ENCODE data around the gene EFEMP2.

Gene EFEMP2

DNA sequence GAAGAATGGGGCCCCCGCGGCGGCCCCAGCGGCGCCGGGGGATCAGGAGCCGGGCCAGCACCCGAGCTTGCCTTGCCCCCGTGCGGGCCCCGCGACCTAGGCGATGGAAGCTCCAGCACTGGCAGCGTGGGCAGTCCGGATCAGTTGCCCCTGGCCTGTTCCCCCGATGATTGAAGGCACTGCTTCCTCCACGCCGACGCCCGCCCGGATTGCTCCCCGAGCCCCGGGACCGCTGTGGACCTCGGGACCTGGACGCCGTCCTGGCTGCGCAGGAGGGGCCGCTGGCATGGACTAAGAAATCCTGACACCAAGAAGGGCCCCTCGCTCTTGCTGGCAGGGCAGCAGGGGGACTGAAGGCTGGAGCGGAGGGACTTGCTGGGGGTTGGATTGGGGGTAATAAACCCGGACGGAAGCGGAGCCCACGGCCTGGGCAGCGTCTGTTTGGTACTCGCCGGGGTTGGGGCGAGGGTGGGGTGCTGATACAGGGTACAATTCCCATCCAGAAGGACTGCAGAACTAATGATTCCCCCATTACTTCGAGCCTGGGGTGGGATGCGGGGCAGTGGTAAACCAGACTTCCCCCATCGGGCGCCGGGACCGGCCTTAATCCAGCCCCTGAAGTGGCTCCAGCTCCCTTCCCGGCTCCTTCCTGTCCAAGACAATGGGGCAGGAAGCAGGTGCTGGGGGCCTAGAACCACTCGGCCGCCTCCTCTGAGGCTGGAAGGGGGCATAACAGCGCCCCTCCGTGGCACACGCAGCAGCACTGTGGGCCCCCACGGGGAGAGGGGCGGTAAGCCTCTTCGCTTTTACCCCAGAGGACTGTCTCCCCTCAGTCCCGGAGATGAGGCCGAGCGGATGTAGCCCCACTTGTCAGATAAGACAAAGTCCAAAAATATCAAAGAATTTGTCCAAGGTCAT, 18.9 kb upstream of the EFEMP2 start:
- POLR2A ChIA-PET (ENCODE audit: low non-redundant PET) = interaction anchor here (0.5 to 1.4 kb wide), 3 partner anchors 9 to 31 kb away, joined by 3 to 5 read pairs (median 3); partner anchors contain the start of gene FOSL1
- CTCF ChIA-PET = interaction anchor here (0.6 to 1.9 kb wide), 8 partner anchors 21 to 664 kb away, joined by 3 to 8 read pairs (median 4); no protein-coding TSS in a partner anchor
- H3K27ac ChIP-seq = peak overlapping the region; percentile 95
- DNase-seq (ENCODE audit: low spot score) = no peak
- TF ChIP-seq, protein P1, sequence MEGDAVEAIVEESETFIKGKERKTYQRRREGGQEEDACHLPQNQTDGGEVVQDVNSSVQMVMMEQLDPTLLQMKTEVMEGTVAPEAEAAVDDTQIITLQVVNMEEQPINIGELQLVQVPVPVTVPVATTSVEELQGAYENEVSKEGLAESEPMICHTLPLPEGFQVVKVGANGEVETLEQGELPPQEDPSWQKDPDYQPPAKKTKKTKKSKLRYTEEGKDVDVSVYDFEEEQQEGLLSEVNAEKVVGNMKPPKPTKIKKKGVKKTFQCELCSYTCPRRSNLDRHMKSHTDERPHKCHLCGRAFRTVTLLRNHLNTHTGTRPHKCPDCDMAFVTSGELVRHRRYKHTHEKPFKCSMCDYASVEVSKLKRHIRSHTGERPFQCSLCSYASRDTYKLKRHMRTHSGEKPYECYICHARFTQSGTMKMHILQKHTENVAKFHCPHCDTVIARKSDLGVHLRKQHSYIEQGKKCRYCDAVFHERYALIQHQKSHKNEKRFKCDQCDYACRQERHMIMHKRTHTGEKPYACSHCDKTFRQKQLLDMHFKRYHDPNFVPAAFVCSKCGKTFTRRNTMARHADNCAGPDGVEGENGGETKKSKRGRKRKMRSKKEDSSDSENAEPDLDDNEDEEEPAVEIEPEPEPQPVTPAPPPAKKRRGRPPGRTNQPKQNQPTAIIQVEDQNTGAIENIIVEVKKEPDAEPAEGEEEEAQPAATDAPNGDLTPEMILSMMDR (conservative IDR thresholded peaks at IDR 0.05; ENCODE audit: low read depth) = no peak; the same call in 1 of the 2 replicates

DNA sequence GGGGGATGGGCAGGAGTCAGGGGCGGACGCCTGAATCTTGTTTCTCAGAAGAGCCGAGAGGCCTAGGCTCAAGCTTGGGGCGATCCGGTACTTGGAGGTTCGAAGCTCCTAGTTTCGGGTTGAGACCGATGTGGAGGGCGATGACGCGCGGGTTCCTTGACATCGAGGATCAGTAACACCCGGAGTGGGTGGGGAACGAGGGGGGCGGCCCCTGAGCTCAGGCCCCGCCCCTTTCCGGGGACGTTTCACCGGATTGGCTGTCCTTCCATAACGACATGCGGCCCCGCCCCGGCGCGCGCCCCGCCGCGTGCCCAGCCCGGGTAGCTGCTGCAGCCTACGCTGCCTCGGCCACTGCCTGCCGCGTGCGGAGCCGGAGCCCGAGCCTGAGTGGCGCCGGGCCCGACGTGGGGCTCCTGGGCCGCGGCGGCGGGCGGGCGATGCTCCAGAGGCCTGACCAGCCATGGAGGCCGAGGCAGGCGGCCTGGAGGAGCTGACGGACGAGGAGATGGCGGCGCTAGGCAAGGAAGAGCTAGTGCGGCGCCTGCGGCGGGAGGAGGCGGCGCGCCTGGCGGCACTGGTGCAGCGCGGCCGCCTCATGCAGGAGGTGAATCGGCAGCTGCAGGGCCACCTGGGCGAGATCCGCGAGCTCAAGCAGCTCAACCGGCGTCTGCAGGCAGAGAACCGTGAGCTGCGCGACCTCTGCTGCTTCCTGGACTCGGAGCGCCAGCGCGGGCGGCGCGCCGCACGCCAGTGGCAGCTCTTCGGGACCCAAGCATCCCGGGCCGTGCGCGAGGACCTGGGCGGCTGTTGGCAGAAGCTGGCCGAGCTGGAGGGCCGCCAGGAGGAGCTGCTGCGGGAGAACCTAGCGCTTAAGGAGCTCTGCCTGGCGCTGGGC, 18.0 kb upstream of the EFEMP2 start, which contains the start of gene CCDC85B:
Gene CCDC85B (plus strand): TSS at position 350 of the 895 bp plus-strand sequence. CDS start 111 bp downstream, at position 461.
- ChIA-PET CTCF (interaction anchor here (0.5 to 1.9 kb wide), 10 partner anchors 22 to 179 kb away, joined by 3 to 6 read pairs (median 4); no protein-coding TSS in a partner anchor), POLR2A (ENCODE audit: low non-redundant PET) (interaction anchor here (0.5 to 1.6 kb wide), 7 partner anchors 9 to 32 kb away, joined by 3 to 8 read pairs (median 4); partner anchors contain the start of genes FOSL1 and MUS81)
- peak within 1 kb of the TSS; percentile 95 for H3K27ac ChIP-seq
- TF ChIP-seq, protein P1 (conservative IDR thresholded peaks at IDR 0.05; ENCODE audit: low read depth) = 0 out of 2 replicates have a peak, but pooled peaks have one; percentile 10
- peak; percentile 95 for DNase-seq (ENCODE audit: low spot score)

DNA sequence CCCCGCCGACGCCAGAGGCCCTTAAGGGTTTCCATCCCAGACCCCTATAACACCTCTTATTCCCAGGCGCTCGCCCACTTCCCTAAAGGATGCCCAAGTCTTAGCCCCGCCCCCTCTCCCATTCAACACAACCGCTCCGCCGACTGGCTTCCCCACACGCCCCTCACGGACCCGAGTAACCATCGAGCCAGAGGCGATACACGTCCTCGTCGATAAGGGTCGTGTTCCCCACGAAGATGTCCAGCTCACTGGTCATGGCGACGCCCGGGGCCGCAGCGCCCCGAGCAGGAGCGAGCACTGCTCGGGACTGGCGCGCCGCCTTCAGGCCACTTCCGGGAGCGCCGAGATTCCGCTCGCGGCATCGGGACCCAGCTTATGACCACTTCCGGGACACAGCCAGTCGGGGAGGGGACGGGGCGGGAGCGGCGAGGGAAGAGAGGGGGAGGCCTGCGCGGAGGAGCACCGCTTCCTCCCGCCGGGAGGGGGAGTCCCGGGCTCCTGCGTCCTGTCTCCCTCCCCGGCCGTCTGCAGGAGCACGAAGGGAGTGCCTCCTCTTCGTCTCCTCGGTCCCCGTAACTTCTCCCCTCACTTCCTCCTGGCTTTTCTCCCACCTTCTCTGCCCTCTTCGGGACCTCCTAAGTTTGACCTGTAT, 15.7 kb upstream of the EFEMP2 start, which contains the start of gene FIBP:
Gene FIBP (minus strand): TSS at position 309 of the 652 bp plus-strand sequence. CDS start 53 bp downstream, at position 256.
- TF ChIP-seq, protein P1 (conservative IDR thresholded peaks at IDR 0.05; ENCODE audit: low read depth) = peak; percentile 92
- H3K27ac ChIP-seq = peak within 1 kb of the TSS; percentile 95
- POLR2A ChIA-PET (ENCODE audit: low non-redundant PET) = interaction anchor here (0.6 to 1.8 kb wide), 11 partner anchors 11 to 1546 kb away, joined by 3 to 14 read pairs (median 4); partner anchors contain the start of gene FOSL1
- DNase-seq (ENCODE audit: low spot score) = peak; percentile 97
- CTCF ChIA-PET = interaction anchor here (0.6 to 1.9 kb wide), 14 partner anchors 9 to 348 kb away, joined by 3 to 14 read pairs (median 4); partner anchors contain the start of genes C11orf68 and KAT5

DNA sequence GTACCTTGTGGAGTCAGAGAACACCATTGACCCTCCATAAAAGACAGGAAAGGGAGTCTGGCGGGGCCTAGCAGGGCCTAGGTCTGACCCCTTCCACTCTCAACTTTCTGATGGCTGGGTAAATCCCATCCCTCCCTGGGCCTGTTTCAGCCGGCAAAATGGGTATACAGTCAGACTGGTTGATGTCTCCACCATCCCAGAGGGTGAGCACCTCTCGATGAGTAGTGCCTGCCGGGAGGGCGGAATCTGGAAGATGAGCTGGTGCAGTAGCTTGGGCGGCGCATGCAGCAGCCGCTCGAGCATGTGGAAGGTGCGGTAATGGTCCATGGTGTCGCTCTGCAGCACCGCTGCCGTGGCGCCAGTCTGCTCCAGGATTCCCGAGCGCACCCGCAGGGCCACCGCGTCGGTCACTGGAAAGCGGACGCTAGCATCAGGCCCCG, 15.1 kb upstream of the EFEMP2 start:
- DNase-seq (ENCODE audit: low spot score) = no peak
- peak overlapping the region; percentile 95 for H3K27ac ChIP-seq
- TF ChIP-seq, protein P1 (conservative IDR thresholded peaks at IDR 0.05; ENCODE audit: low read depth) = no peak
- CTCF ChIA-PET = interaction anchor here (0.6 to 1.9 kb wide), 12 partner anchors 9 to 348 kb away, joined by 3 to 14 read pairs (median 4); partner anchors contain the start of genes C11orf68 and KAT5
- POLR2A ChIA-PET (ENCODE audit: low non-redundant PET) = interaction anchor here (0.6 to 1.8 kb wide), 11 partner anchors 11 to 1546 kb away, joined by 3 to 14 read pairs (median 4); partner anchors contain the start of gene FOSL1

DNA sequence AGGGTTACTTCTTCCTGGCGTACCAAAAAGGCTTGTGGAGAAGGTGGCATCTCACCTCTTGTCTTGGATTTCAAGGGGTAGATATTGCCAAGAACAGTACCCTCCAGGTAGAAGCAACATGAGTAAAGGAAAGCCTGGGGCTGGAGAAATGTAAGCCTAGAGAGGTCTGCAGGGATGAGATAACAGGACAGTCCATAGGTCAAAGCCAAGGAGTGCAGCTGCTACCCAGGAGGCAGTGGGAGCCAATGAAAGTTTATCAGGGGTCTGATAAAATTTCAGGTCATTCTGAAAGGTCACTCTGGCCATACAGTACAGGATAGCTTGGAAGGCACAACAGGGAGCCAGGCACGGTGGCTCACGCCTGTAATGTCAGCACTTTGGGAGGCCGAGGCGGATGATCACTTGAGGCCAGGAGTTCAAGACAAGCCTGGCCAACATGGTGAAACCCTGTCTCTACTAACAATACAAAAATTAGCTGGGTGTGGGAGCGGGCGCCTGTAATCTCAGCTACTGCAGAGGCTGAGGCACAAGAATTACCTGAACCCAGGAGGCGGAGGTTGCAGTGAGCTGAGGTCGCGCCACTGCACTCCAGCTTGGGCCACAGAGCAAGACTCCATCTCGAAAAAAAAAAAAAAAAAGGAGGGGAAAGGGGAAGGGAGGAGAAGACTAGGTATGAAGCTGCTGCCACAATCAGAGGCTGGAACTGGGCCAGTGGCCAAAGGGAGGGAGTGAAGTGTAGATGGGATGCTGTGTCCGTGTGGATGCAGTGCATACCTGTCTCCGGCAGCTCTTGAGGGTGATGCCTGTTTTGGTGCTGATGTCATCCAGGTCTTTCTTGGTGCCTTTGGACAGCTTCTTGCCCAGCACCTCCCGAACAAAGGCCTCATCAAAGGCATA, 14.5 kb upstream of the EFEMP2 start:
- TF ChIP-seq, protein P1 (conservative IDR thresholded peaks at IDR 0.05; ENCODE audit: low read depth) = no peak
- DNase-seq (ENCODE audit: low spot score) = no peak
- ChIA-PET CTCF (interaction anchor here (0.6 to 1.9 kb wide), 6 partner anchors 12 to 175 kb away, joined by 3 to 14 read pairs (median 6); partner anchors contain the start of gene KAT5), POLR2A (ENCODE audit: low non-redundant PET) (interaction anchor here (0.7 to 1.5 kb wide), 2 partner anchors 26 to 167 kb away, joined by 3 to 4 read pairs; no protein-coding TSS in a partner anchor)
- H3K27ac ChIP-seq = peak overlapping the region; percentile 95

Measured in RWPE1 (cell line).